Duodenal mucosa (tissue), 2 donors: ENCODE results near the gene KIAA0040.

ENCODE experiments used
- H3K27ac ChIP-seq: one replicate; pipeline ENCODE4 v1.7.0; 2013; ENCODE audit warnings: low read depth, low read length
- H3K27me3 ChIP-seq, 2 donors: one replicate each; pipeline ENCODE4 v1.7.0; 2013; ENCODE audit warnings: low read length in 2 of 2, control low read depth in 1 of 2; ENCODE audit not compliant: insufficient read depth in 2 of 2, control insufficient read depth in 1 of 2
- H3K36me3 ChIP-seq, 2 donors: one replicate each; pipeline ENCODE4 v1.7.0; 2013; ENCODE audit warnings: low read length in 2 of 2, control low read depth in 1 of 2; ENCODE audit not compliant: insufficient read depth in 2 of 2, control insufficient read depth in 1 of 2
- H3K4me1 ChIP-seq, 2 donors: one replicate each; pipeline ENCODE4 v1.7.0; 2013; ENCODE audit warnings: low read length in 2 of 2, control low read depth in 1 of 2; ENCODE audit not compliant: insufficient read depth in 2 of 2, control insufficient read depth in 1 of 2
- H3K4me3 ChIP-seq, 2 donors: one replicate each; pipeline ENCODE4 v1.7.0; 2013; ENCODE audit warnings: low read length in 2 of 2, low read depth in 1 of 2
- H3K9ac ChIP-seq, 2 donors: one replicate each; pipeline ENCODE4 v1.7.0; 2013; ENCODE audit warnings: low read length in 2 of 2, low read depth in 1 of 2
- H3K9me3 ChIP-seq, 2 donors: one replicate each; pipeline ENCODE4 v1.7.0; 2013; ENCODE audit warnings: low read length in 2 of 2, control low read depth in 1 of 2; ENCODE audit not compliant: control insufficient read depth in 1 of 2

Gene KIAA0040

GRCh38 chr1:175173531-175173930 is 19.0 kb downstream of the KIAA0040 start:
- Histone ChIP-seq H3K4me1 (peaks cover 21 to 28% of the 10 kb centered on the region in 2 donors), H3K9ac (no peak overlapping the region), H3K4me3 (no peak overlapping the region), H3K9me3 (no peaks in the 10 kb centered on the region), H3K36me3 (peaks cover 9 to 20% of the 10 kb centered on the region in 2 donors), H3K27me3 (no peaks in the 10 kb centered on the region), H3K27ac (no peak overlapping the region)

- H3K9ac ChIP-seq, result no peak overlapping the region
- H3K36me3 ChIP-seq, result peaks cover 9 to 19% of the 10 kb centered on the region in 2 donors
- no peak overlapping the region for H3K27ac ChIP-seq
- H3K27me3 ChIP-seq, result no peaks in the 10 kb centered on the region
- no peaks in the 10 kb centered on the region for H3K9me3 ChIP-seq
- peaks cover 21 to 29% of the 10 kb centered on the region in 2 donors for H3K4me1 ChIP-seq
- no peak overlapping the region for H3K4me3 ChIP-seq
Measured at GRCh38 chr1:175172503-175172902, 20.1 kb downstream of the KIAA0040 start.

- Histone ChIP-seq H3K36me3 (peaks cover 2 to 20% of the 10 kb centered on the region in 2 donors), H3K27ac (no peak overlapping the region), H3K9ac (no peak overlapping the region), H3K4me3 (no peak overlapping the region), H3K27me3 (no peaks in the 10 kb centered on the region), H3K9me3 (no peaks in the 10 kb centered on the region), H3K4me1 (peaks cover 28 to 29% of the 10 kb centered on the region in 2 donors)
Measured at GRCh38 chr1:175171036-175171913, 21.3 kb downstream of the KIAA0040 start.

- H3K9ac ChIP-seq, result no peak overlapping the region
- peaks cover 10 to 34% of the 10 kb centered on the region in 2 donors for H3K36me3 ChIP-seq
- no peaks in the 10 kb centered on the region for H3K9me3 ChIP-seq
- no peak overlapping the region for H3K4me3 ChIP-seq
- H3K4me1 ChIP-seq, result peaks cover 27 to 29% of the 10 kb centered on the region in 2 donors
- no peaks in the 10 kb centered on the region for H3K27me3 ChIP-seq
- H3K27ac ChIP-seq, result no peak overlapping the region
Measured at GRCh38 chr1:175169286-175170018, 23.1 kb downstream of the KIAA0040 start.

GRCh38 chr1:175168782-175169181 is 23.8 kb downstream of the KIAA0040 start:
- Histone ChIP-seq H3K36me3 (peaks cover 12 to 38% of the 10 kb centered on the region in 2 donors), H3K4me3 (no peak overlapping the region), H3K27me3 (no peaks in the 10 kb centered on the region), H3K27ac (no peak overlapping the region), H3K4me1 (peaks cover 24 to 29% of the 10 kb centered on the region in 2 donors), H3K9me3 (no peaks in the 10 kb centered on the region), H3K9ac (no peak overlapping the region)

- Histone ChIP-seq H3K9ac (no peak overlapping the region), H3K36me3 (peaks cover 14 to 44% of the 10 kb centered on the region in 2 donors), H3K9me3 (no peaks in the 10 kb centered on the region), H3K27ac (no peak overlapping the region), H3K27me3 (no peaks in the 10 kb centered on the region), H3K4me1 (peaks cover 24 to 29% of the 10 kb centered on the region in 2 donors), H3K4me3 (no peak overlapping the region)
Measured at GRCh38 chr1:175167861-175168260, 24.7 kb downstream of the KIAA0040 start.

GRCh38 chr1:175166746-175167145 is 25.8 kb downstream of the KIAA0040 start:
- Histone ChIP-seq H3K4me3 (no peak overlapping the region), H3K9ac (no peak overlapping the region), H3K9me3 (no peaks in the 10 kb centered on the region), H3K27me3 (no peaks in the 10 kb centered on the region), H3K36me3 (peaks cover 14 to 52% of the 10 kb centered on the region in 2 donors), H3K4me1 (peaks cover 24 to 29% of the 10 kb centered on the region in 2 donors), H3K27ac (no peak overlapping the region)

GRCh38 chr1:175164751-175165150 is 27.8 kb downstream of the KIAA0040 start:
- Histone ChIP-seq H3K9ac (no peak overlapping the region), H3K36me3 (peaks cover 24 to 70% of the 10 kb centered on the region in 2 donors), H3K4me3 (no peak overlapping the region), H3K27me3 (no peaks in the 10 kb centered on the region), H3K4me1 (peaks cover 11 to 14% of the 10 kb centered on the region in 2 donors), H3K27ac (no peak overlapping the region), H3K9me3 (no peaks in the 10 kb centered on the region)

- Histone ChIP-seq H3K4me1 (peaks cover 3 to 7% of the 10 kb centered on the region in 2 donors), H3K27me3 (no peaks in the 10 kb centered on the region), H3K27ac (no peak overlapping the region), H3K9ac (no peak overlapping the region), H3K9me3 (no peaks in the 10 kb centered on the region), H3K4me3 (no peak overlapping the region), H3K36me3 (peaks cover 28 to 79% of the 10 kb centered on the region in 2 donors)
Measured at GRCh38 chr1:175163702-175164101, 28.9 kb downstream of the KIAA0040 start.

GRCh38 chr1:175162955-175163354 is 29.6 kb downstream of the KIAA0040 start:
- Histone ChIP-seq H3K4me3 (no peak overlapping the region), H3K27me3 (no peaks in the 10 kb centered on the region), H3K36me3 (peaks cover 28 to 84% of the 10 kb centered on the region in 2 donors), H3K9ac (no peak overlapping the region), H3K27ac (no peak overlapping the region), H3K9me3 (no peaks in the 10 kb centered on the region), H3K4me1 (peaks cover 0 to 7% of the 10 kb centered on the region in 2 donors)
